Activated B cell treated with CpG ODN at 0.5 μM for 24 hours (primary cell): ENCODE data around the gene TFDP1. TPM values are rescaled to one million over a fixed set of nuclear protein-coding genes. Genes with fewer than 3 reads are reported as not detected.

Source experiments
- ATAC-seq: fragments of 200-7000 bp; cut with Tn5 transposase; one replicate; pipeline ENCODE4 v1.10.0; 2021; ENCODE audit warnings: low read depth, mild to moderate bottlenecking, moderate library complexity
- CTCF ChIA-PET: fragments of 350-600 bp; sonication (Branson Sonifier 250); formaldehyde crosslinking; loops from one replicate; lab custom pipeline; 2021; ENCODE audit warnings: antibody characterized with exemption; lab: Charles Lee
- POLR2A ChIA-PET: fragments of 350-600 bp; sonication (Branson Sonifier 250); formaldehyde crosslinking; loops from one replicate; lab custom pipeline; 2021; ENCODE audit warnings: antibody characterized with exemption; lab: Charles Lee
- DNase-seq: peaks from one replicate; pipeline ENCODE4 v3.0.0; 2022
- H3K27ac Mint-ChIP-seq: one replicate; pipeline ENCODE4 v1.8.0; 2020; ENCODE audit warnings: mixed read lengths
- H3K27me3 Mint-ChIP-seq: one replicate; pipeline ENCODE4 v1.8.0; 2021; ENCODE audit warnings: mixed read lengths
- H3K36me3 Mint-ChIP-seq: one replicate; pipeline ENCODE4 v1.8.0; 2021; ENCODE audit warnings: low read depth, mixed read lengths
- H3K4me1 Mint-ChIP-seq: one replicate; pipeline ENCODE4 v1.8.0; 2021; ENCODE audit warnings: mixed read lengths
- H3K4me3 Mint-ChIP-seq: one replicate; pipeline ENCODE4 v1.8.0; 2020; ENCODE audit warnings: mild to moderate bottlenecking, mixed read lengths
- H3K9me3 Mint-ChIP-seq: one replicate; pipeline ENCODE4 v1.8.0; 2020; ENCODE audit warnings: mixed read lengths
- CTCF ChIP-seq: fragments of 200-600 bp; IDR thresholded peaks from one replicate; pipeline ENCODE4 v1.8.0; 2022; ENCODE audit warnings: antibody characterized with exemption, mild to moderate bottlenecking
- intact Hi-C: fragments of 100-400 bp; cut with micrococcal nuclease; formaldehyde crosslinking; loops from one replicate; pipeline ENCODE4 v1.15.1; 2024
- total RNA-seq: library from RNA; stranded (reverse); gene quantifications from 2 replicates; pipeline ENCODE4 v1.2.3, GENCODE V29; 2022

The TFDP1 gene
- total RNA-seq, 1 donor from 2014 or later: 54.3 TPM

GRCh38 chr13:113544071-113544891, 40.3 kb upstream of the TFDP1 start:
- H3K27me3 Mint-ChIP-seq: no peaks in the 10 kb centered on the region
- peaks cover 5% of the 10 kb centered on the region for H3K9me3 Mint-ChIP-seq
- no peak overlapping the region for H3K27ac Mint-ChIP-seq
- ATAC-seq (no peak), DNase-seq (no peak)
- H3K36me3 Mint-ChIP-seq: peaks cover 42% of the 10 kb centered on the region
- ChIA-PET POLR2A (no interaction called here), CTCF (no interaction called here)
- no peak for TF ChIP-seq CTCF
- H3K4me1 Mint-ChIP-seq: peaks cover 2% of the 10 kb centered on the region
- H3K4me3 Mint-ChIP-seq: no peak overlapping the region
- intact Hi-C loops: no loop called here

GRCh38 chr13:113544896-113545295, 39.7 kb upstream of the TFDP1 start:
- ChIA-PET POLR2A (no interaction called here), CTCF (no interaction called here)
- intact Hi-C loops: no loop called here
- Mint-ChIP-seq H3K27me3 (no peaks in the 10 kb centered on the region), H3K9me3 (peaks cover 5% of the 10 kb centered on the region), H3K36me3 (peaks cover 41% of the 10 kb centered on the region), H3K4me1 (peaks cover 2% of the 10 kb centered on the region), H3K4me3 (no peak overlapping the region), H3K27ac (no peak overlapping the region)
- no peak for ATAC-seq
- DNase-seq: no peak
- no peak for TF ChIP-seq CTCF

- ChIA-PET CTCF (no interaction called here), POLR2A (no interaction called here)
- H3K9me3 Mint-ChIP-seq: peaks cover 5% of the 10 kb centered on the region
- intact Hi-C loops: no loop called here
- TF ChIP-seq CTCF: no peak
- DNase-seq: no peak
- no peak for ATAC-seq
- no peaks in the 10 kb centered on the region for H3K27me3 Mint-ChIP-seq
- no peak overlapping the region for H3K4me3 Mint-ChIP-seq
- H3K27ac Mint-ChIP-seq: no peak overlapping the region
- peaks cover 2% of the 10 kb centered on the region for H3K4me1 Mint-ChIP-seq
- H3K36me3 Mint-ChIP-seq: peaks cover 37% of the 10 kb centered on the region
Measured at GRCh38 chr13:113545455-113545930, 39.1 kb upstream of the TFDP1 start.

GRCh38 chr13:113545931-113546516, 38.5 kb upstream of the TFDP1 start:
- H3K27ac Mint-ChIP-seq: no peak overlapping the region
- H3K36me3 Mint-ChIP-seq: peaks cover 37% of the 10 kb centered on the region

More at GRCh38 chr13:113545931-113546516, 38.5 kb upstream of the TFDP1 start:
- no peak for DNase-seq
- Mint-ChIP-seq H3K27me3 (no peaks in the 10 kb centered on the region), H3K4me3 (no peak overlapping the region), H3K4me1 (peaks cover 2% of the 10 kb centered on the region), H3K9me3 (peaks cover 4% of the 10 kb centered on the region)
- ChIA-PET POLR2A (no interaction called here), CTCF (no interaction called here)
- TF ChIP-seq CTCF: no peak
- intact Hi-C loops: no loop called here
- no peak for ATAC-seq
